ENCODE results near the gene ENPP5.

DNA sequence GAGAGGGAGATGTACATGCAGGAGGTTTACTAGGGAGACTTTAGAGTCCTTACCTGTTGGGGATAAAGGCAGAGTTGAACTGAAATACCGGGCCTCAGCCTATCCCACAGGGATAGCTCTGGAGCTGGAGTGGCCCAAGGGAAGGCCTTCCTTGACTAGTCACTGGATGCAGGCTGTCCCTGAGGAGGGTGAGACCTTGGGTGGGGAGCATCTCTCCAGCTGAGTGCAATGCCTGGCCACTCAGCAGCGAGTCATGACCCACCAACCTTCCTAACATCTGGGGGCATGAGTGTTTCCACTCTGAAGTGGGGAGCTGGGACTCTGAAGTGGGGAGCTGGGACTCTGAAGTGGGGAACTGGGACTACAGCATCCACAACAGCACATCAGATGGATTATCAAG is 46.1 kb upstream of the ENPP5 start:
- TF ChIP-seq, protein P1, sequence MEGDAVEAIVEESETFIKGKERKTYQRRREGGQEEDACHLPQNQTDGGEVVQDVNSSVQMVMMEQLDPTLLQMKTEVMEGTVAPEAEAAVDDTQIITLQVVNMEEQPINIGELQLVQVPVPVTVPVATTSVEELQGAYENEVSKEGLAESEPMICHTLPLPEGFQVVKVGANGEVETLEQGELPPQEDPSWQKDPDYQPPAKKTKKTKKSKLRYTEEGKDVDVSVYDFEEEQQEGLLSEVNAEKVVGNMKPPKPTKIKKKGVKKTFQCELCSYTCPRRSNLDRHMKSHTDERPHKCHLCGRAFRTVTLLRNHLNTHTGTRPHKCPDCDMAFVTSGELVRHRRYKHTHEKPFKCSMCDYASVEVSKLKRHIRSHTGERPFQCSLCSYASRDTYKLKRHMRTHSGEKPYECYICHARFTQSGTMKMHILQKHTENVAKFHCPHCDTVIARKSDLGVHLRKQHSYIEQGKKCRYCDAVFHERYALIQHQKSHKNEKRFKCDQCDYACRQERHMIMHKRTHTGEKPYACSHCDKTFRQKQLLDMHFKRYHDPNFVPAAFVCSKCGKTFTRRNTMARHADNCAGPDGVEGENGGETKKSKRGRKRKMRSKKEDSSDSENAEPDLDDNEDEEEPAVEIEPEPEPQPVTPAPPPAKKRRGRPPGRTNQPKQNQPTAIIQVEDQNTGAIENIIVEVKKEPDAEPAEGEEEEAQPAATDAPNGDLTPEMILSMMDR (IDR thresholded peaks at IDR 0.05): no peak
- TF ChIP-seq, protein P2, sequence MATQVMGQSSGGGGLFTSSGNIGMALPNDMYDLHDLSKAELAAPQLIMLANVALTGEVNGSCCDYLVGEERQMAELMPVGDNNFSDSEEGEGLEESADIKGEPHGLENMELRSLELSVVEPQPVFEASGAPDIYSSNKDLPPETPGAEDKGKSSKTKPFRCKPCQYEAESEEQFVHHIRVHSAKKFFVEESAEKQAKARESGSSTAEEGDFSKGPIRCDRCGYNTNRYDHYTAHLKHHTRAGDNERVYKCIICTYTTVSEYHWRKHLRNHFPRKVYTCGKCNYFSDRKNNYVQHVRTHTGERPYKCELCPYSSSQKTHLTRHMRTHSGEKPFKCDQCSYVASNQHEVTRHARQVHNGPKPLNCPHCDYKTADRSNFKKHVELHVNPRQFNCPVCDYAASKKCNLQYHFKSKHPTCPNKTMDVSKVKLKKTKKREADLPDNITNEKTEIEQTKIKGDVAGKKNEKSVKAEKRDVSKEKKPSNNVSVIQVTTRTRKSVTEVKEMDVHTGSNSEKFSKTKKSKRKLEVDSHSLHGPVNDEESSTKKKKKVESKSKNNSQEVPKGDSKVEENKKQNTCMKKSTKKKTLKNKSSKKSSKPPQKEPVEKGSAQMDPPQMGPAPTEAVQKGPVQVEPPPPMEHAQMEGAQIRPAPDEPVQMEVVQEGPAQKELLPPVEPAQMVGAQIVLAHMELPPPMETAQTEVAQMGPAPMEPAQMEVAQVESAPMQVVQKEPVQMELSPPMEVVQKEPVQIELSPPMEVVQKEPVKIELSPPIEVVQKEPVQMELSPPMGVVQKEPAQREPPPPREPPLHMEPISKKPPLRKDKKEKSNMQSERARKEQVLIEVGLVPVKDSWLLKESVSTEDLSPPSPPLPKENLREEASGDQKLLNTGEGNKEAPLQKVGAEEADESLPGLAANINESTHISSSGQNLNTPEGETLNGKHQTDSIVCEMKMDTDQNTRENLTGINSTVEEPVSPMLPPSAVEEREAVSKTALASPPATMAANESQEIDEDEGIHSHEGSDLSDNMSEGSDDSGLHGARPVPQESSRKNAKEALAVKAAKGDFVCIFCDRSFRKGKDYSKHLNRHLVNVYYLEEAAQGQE (IDR thresholded peaks at IDR 0.05; ENCODE audit: insufficient read depth in 1 of 2, low read depth in 2 of 2, low read length in 1 of 2): no peak
